H1 (cell line): Measurements from ENCODE around the gene ACSM2B. TPM values are rescaled to one million over a fixed set of nuclear protein-coding genes. Genes with fewer than 3 reads are reported as not detected.
"Not testable (repeated sequence)": the region's sequence is repeated elsewhere in the genome, so short reads cannot be mapped to it uniquely, and the experiment has no call there.

ENCODE experiments used
- CTCF ChIA-PET: fragments of 300-600 bp; sonication (Branson Sonifier 250); formaldehyde crosslinking; loops from one replicate; lab custom pipeline; 2021; ENCODE audit not compliant: partially characterized antibody; lab: Charles Lee
- POLR2A ChIA-PET: fragments of 300-600 bp; sonication (Branson Sonifier 250); formaldehyde crosslinking; loops from one replicate; lab custom pipeline; 2021; ENCODE audit warnings: inconsistent platforms; ENCODE audit not compliant: partially characterized antibody; lab: Charles Lee
- DNase-seq, 2 experiments: peaks; one replicate each; pipeline versions ENCODE4 v3.0.0 to v3.0.0-alpha.2; 2010 to 2022; ENCODE audit warnings: low spot score in 2 of 2, low read depth in 1 of 2, mixed read lengths in 1 of 2
- FAIRE-seq: peaks from 2 replicates; lab custom pipeline; 2011; peaks lifted over from hg19 to GRCh38; lab: Jason Lieb, UNC
- H2AFZ ChIP-seq: 2 replicates; pipeline ENCODE4 v1.8.1; 2012; ENCODE audit warnings: low read length, inconsistent platforms
- H2AK5ac ChIP-seq: 2 replicates; pipeline ENCODE4 v1.6.1; 2013; ENCODE audit warnings: low read depth, low read length
- H2BK120ac ChIP-seq: replicated peaks from 2 replicates; pipeline ENCODE3; 2013; ENCODE audit warnings: low read depth, low read length, inconsistent platforms
- H2BK12ac ChIP-seq: 2 replicates; pipeline ENCODE4 v1.6.1; 2013; ENCODE audit warnings: low read depth, low read length
- H2BK15ac ChIP-seq: 2 replicates; pipeline ENCODE4 v1.6.1; 2013; ENCODE audit warnings: low read length
- H2BK20ac ChIP-seq: 2 replicates; pipeline ENCODE4 v1.6.1; 2013; ENCODE audit warnings: low read length
- H2BK5ac ChIP-seq: 2 replicates; pipeline ENCODE4 v1.6.1; 2013; ENCODE audit warnings: low read depth, low read length
- H3K14ac ChIP-seq: 2 replicates; pipeline ENCODE4 v1.6.1; 2013; ENCODE audit warnings: inconsistent platforms; ENCODE audit not compliant: insufficient read length
- H3K18ac ChIP-seq: 2 replicates; pipeline ENCODE4 v1.6.1; 2013; ENCODE audit warnings: low read length; ENCODE audit errors: extremely low read depth
- H3K23ac ChIP-seq: 2 replicates; pipeline ENCODE4 v1.6.1; 2013; ENCODE audit warnings: inconsistent platforms; ENCODE audit not compliant: insufficient read length
- H3K23me2 ChIP-seq: 2 replicates; pipeline ENCODE4 v1.6.1; 2013; ENCODE audit warnings: low read depth, low read length
- H3K27ac ChIP-seq: 2 replicates; pipeline ENCODE4 v1.6.1; 2011; ENCODE audit warnings: low read depth, low read length, inconsistent platforms
- H3K27me3 ChIP-seq, 4 experiments: replicated peaks in 1 of 4; 1 replicate in 1 of 4; 2 replicates in 3 of 4; pipeline versions ENCODE4 v1.6.1 to v1.8.1; 2011 to 2013; ENCODE audit warnings: low read length in 3 of 4, mild to moderate bottlenecking in 3 of 4, inconsistent platforms in 2 of 4, mixed read lengths in 2 of 4, moderate library complexity in 1 of 4; ENCODE audit not compliant: control insufficient read depth in 3 of 4, insufficient read depth in 3 of 4; ENCODE audit errors: extremely low read depth in 1 of 4
- H3K36me3 ChIP-seq, 4 experiments: 2 replicates each; pipeline versions ENCODE4 v1.6.1 to v1.8.1; 2011 to 2013; ENCODE audit warnings: mild to moderate bottlenecking in 4 of 4, low read length in 3 of 4, moderate library complexity in 2 of 4, control low read depth in 1 of 4, inconsistent platforms in 1 of 4; ENCODE audit not compliant: insufficient read depth in 4 of 4, control insufficient read depth in 2 of 4
- H3K4ac ChIP-seq: replicated peaks from 2 replicates; pipeline ENCODE3; 2013; ENCODE audit warnings: low read length, low read depth, mixed read lengths, inconsistent platforms; ENCODE audit not compliant: insufficient read length
- H3K4me1 ChIP-seq, 4 experiments: replicated peaks in 1 of 4; 1 replicate in 1 of 4; 2 replicates in 3 of 4; pipeline versions ENCODE4 v1.6.1 to v1.8.1; 2011 to 2013; ENCODE audit warnings: low read length in 3 of 4, inconsistent platforms in 2 of 4, mixed read lengths in 1 of 4; ENCODE audit not compliant: insufficient read depth in 4 of 4, control insufficient read depth in 3 of 4
- H3K4me2 ChIP-seq, 2 experiments: 2 replicates each; pipeline versions ENCODE4 v1.6.1 to v1.8.1; 2011 to 2013; ENCODE audit warnings: low read depth in 2 of 2, low read length in 2 of 2, control low read depth in 1 of 2, inconsistent platforms in 1 of 2, mild to moderate bottlenecking in 1 of 2; ENCODE audit not compliant: insufficient read depth in 1 of 2
- H3K4me3 ChIP-seq, 4 experiments: fragments of 200-600, 300-600 bp in 1 of 4; sonication (generic), shearing (Covaris generic), sonication (Bioruptor Twin) in 1 of 4; 2 replicates each; pipeline versions ENCODE4 v1.5.1 to v1.8.1; 2011 to 2016; ENCODE audit warnings: low read length in 4 of 4, low read depth in 3 of 4, control low read depth in 2 of 4, inconsistent platforms in 2 of 4, mild to moderate bottlenecking in 2 of 4, mixed read lengths in 1 of 4, moderate library complexity in 1 of 4; ENCODE audit not compliant: insufficient read depth in 2 of 4; ENCODE audit errors: extremely low read depth in 1 of 4
- H3K56ac ChIP-seq: replicated peaks from 2 replicates; pipeline ENCODE3; 2013; ENCODE audit warnings: low read depth, mild to moderate bottlenecking, mixed read lengths, low read length, inconsistent platforms; ENCODE audit not compliant: insufficient read length
- H3K79me1 ChIP-seq: 2 replicates; pipeline ENCODE4 v1.6.1; 2013; ENCODE audit warnings: low read depth, low read length, control low read depth
- H3K79me2 ChIP-seq, 2 experiments: 2 replicates each; pipeline versions ENCODE4 v1.6.1 to v1.8.1; 2012 to 2013; ENCODE audit warnings: low read length in 2 of 2, mild to moderate bottlenecking in 2 of 2, inconsistent platforms in 1 of 2; ENCODE audit not compliant: insufficient read depth in 2 of 2, control insufficient read depth in 1 of 2
- H3K9ac ChIP-seq, 4 experiments: replicated peaks in 1 of 4; 1 replicate in 1 of 4; 2 replicates in 3 of 4; pipeline versions ENCODE4 v1.6.1 to v1.8.1; 2011 to 2013; ENCODE audit warnings: low read depth in 3 of 4, low read length in 3 of 4, control low read depth in 2 of 4, mild to moderate bottlenecking in 2 of 4, moderate library complexity in 2 of 4, inconsistent platforms in 1 of 4; ENCODE audit errors: extremely low read depth in 1 of 4
- H3K9me3 ChIP-seq, 2 experiments: 2 replicates each; pipeline versions ENCODE4 v1.6.1 to v1.8.1; 2012 to 2013; ENCODE audit warnings: mild to moderate bottlenecking in 2 of 2, moderate library complexity in 2 of 2, control low read depth in 1 of 2, inconsistent platforms in 1 of 2, low read depth in 1 of 2, low read length in 1 of 2, mixed read lengths in 1 of 2; ENCODE audit not compliant: insufficient read depth in 2 of 2
- H4K20me1 ChIP-seq, 2 experiments: replicated peaks in 1 of 2; 2 replicates each; pipeline versions ENCODE3 to v1.8.1; 2011 to 2013; ENCODE audit warnings: inconsistent platforms in 2 of 2, low read length in 2 of 2, mild to moderate bottlenecking in 1 of 2; ENCODE audit not compliant: insufficient read depth in 2 of 2, control insufficient read depth in 1 of 2
- H4K5ac ChIP-seq: 2 replicates; pipeline ENCODE4 v1.6.1; 2013; ENCODE audit warnings: low read length, low read depth, mixed read lengths, inconsistent platforms; ENCODE audit not compliant: insufficient read length
- H4K8ac ChIP-seq: 2 replicates; pipeline ENCODE4 v1.8.0; 2013; ENCODE audit warnings: mild to moderate bottlenecking, moderate library complexity, low read length, inconsistent platforms; ENCODE audit not compliant: insufficient read depth; ENCODE audit errors: extremely low read depth
- H4K91ac ChIP-seq: replicated peaks from 2 replicates; pipeline ENCODE3; 2013; ENCODE audit warnings: low read length, mixed read lengths, inconsistent platforms; ENCODE audit not compliant: insufficient read length
- WGBS, 2 experiments: shearing (Covaris generic) in 1 of 2; methylation state at CpG; one replicate each; pipeline versions ENCODE4 v1.1.6 to v1.1.7; 2013 to 2015; ENCODE audit warnings: low lambda C conversion rate in 2 of 2, mixed read lengths in 2 of 2, inconsistent platforms in 1 of 2, low coverage in 1 of 2, missing lambda C conversion rate in 1 of 2; ENCODE audit not compliant: insufficient replicate concordance in 2 of 2, insufficient coverage in 1 of 2, insufficient read length in 1 of 2; ENCODE audit errors: extremely low coverage in 1 of 2, missing lambda C conversion rate in 1 of 2; 5-methylcytosine and 5-hydroxymethylcytosine counted together
- long read RNA-seq, 2 experiments: library from RNA in 1 of 2; library from capped mRNA in 1 of 2; stranded (forward); transcript quantifications; one replicate each; pipeline ENCODE4 v2.0.0, GENCODE V29; 2021; ENCODE audit warnings: inconsistent platforms in 1 of 2
- polyA minus RNA-seq, 3 experiments: library from RNA; depleted of rRNA, polyadenylated mRNA; stranded (reverse); fragments of >200 nt; gene quantifications; 1 replicate in 2 of 3; 2 replicates in 1 of 3; pipeline ENCODE4 v1.2.3, GENCODE V29; 2011
- polyA plus RNA-seq, 7 experiments: library from polyadenylated mRNA; depleted of rRNA in 3 of 7; stranded (reverse) in 5 of 7; unstranded in 2 of 7; fragments of >200 nt in 5 of 7; fragments of 200-250 nt in 2 of 7; gene quantifications; 1 replicate in 5 of 7; 2 replicates in 1 of 7; 4 replicates in 1 of 7; pipeline versions ENCODE4 v1.2.1 to v1.2.3, GENCODE V29; 2011 to 2013; ENCODE audit warnings: missing spikeins in 2 of 7, mixed read lengths in 2 of 7
- total RNA-seq: library from RNA; stranded (reverse); fragmentation: NEBNext Ultra II Directional; extraction: Animal tissue kit (Norgen Biotek cat#: 25700); gene quantifications from 2 replicates; pipeline ENCODE4 v1.2.1, GENCODE V29; 2021

ACSM2B gene
- total RNA-seq (not detected in 2 replicates), polyA plus RNA-seq (2011; rRNA removed) (not detected in 2 replicates), polyA minus RNA-seq (2011; rRNA and poly(A)+ RNA removed) (not detected in 2 replicates)
- polyA plus RNA-seq (2011; cell fraction: cytosol; rRNA removed) = not detected
- not detected for polyA plus RNA-seq (2011; cell fraction: nucleus; rRNA removed)
- polyA plus RNA-seq (2012, experiment 1 of 2) = not detected in 4 replicates
- not detected for polyA plus RNA-seq (2012, experiment 2 of 2)
- polyA plus RNA-seq (2013, experiment 1 of 2) = not detected
- polyA plus RNA-seq (2013, experiment 2 of 2) = not detected
- not detected for polyA minus RNA-seq (2011; cell fraction: cytosol; rRNA and poly(A)+ RNA removed)
- polyA minus RNA-seq (2011; cell fraction: nucleus; rRNA and poly(A)+ RNA removed) = not detected
- long read RNA-seq, experiment 1 = 0 reads
- long read RNA-seq, experiment 2 = 0 reads

DNA sequence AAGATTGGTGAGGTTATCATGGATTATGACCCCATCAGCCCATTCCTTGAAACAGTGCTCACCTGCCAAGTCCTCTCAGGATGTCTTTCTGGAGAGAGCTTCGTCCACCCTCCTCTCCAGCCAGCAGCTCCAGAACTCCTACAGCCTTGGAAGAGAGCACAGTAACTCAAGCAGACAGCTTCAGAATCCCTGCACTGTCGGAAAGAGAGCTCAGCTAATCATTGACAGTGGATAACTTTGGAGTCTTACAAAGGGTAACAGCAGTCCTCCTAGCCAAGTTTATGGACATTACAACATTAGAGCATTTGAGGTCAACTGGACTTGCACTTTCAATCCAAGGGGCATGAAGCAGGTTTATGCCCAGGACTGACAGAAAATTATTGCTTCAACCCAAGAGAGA, at the start of gene ACSM2B:
Gene ACSM2B, minus strand, starts transcription at position 223 of the 400 bp plus-strand sequence. CDS start 11,522 bp downstream, outside the sequence.
- H2AFZ ChIP-seq, H4K8ac ChIP-seq, H3K79me2 ChIP-seq, H3K4ac ChIP-seq, H3K9ac ChIP-seq, DNase-seq, H2BK5ac ChIP-seq, H3K36me3 ChIP-seq, H4K5ac ChIP-seq, H3K4me2 ChIP-seq, H3K23me2 ChIP-seq, H4K91ac ChIP-seq, H2BK12ac ChIP-seq, H3K4me1 ChIP-seq, H3K56ac ChIP-seq, H2BK20ac ChIP-seq, POLR2A ChIA-PET, FAIRE-seq, H3K23ac ChIP-seq, H3K79me1 ChIP-seq, H2AK5ac ChIP-seq, H4K20me1 ChIP-seq, H3K4me3 ChIP-seq, H3K27ac ChIP-seq, H2BK15ac ChIP-seq, H2BK120ac ChIP-seq, CTCF ChIA-PET, H3K18ac ChIP-seq, H3K27me3 ChIP-seq, H3K9me3 ChIP-seq, H3K14ac ChIP-seq: not testable (repeated sequence)
- WGBS, 2 experiments = 83% methylated on average over 2 of the region's 2 CpGs; no CpG with 5 or more reads in 1 of the 2 experiments
